ENCODE measurements around the gene SHH. TPM values are rescaled to one million over a fixed set of nuclear protein-coding genes. Genes with fewer than 3 reads are reported as not detected.

Gene SHH
- polyA plus RNA-seq, 1 donor = 0.10 TPM

GRCh38 chr7:155763691-155764437, 48.4 kb downstream of the SHH start:
- peak; percentile 24 for DNase-seq

- no peak for DNase-seq
Observed at GRCh38 chr7:155763122-155763521, 49.1 kb downstream of the SHH start.

- DNase-seq = no peak
Observed at GRCh38 chr7:155762655-155763054, 49.6 kb downstream of the SHH start.

GRCh38 chr7:155762036-155762435, 50.2 kb downstream of the SHH start:
- DNase-seq = no peak

- DNase-seq = no peak
Observed at GRCh38 chr7:155761162-155761561, 51.1 kb downstream of the SHH start.

- DNase-seq = no peak
Observed at GRCh38 chr7:155759740-155760430, 52.4 kb downstream of the SHH start.

GRCh38 chr7:155758348-155758747, 53.9 kb downstream of the SHH start:
- DNase-seq = no peak

GRCh38 chr7:155756322-155756721, 55.9 kb downstream of the SHH start:
- no peak for DNase-seq

GRCh38 chr7:155755026-155755425, 57.2 kb downstream of the SHH start:
- no peak for DNase-seq

GRCh38 chr7:155754165-155754564, 58.1 kb downstream of the SHH start:
- DNase-seq = no peak

- DNase-seq = no peak
Observed at GRCh38 chr7:155753446-155753965, 58.8 kb downstream of the SHH start.

GRCh38 chr7:155752756-155753445, 59.4 kb downstream of the SHH start:
- DNase-seq = no peak

GRCh38 chr7:155751409-155751808, 60.9 kb downstream of the SHH start:
- DNase-seq = no peak

GRCh38 chr7:155750255-155751125, 61.8 kb downstream of the SHH start:
- no peak for DNase-seq

Other genes starting within 250 kb of the SHH start
- 28.4 TPM for gene RBM33, start 167.8 kb downstream of the SHH start, polyA plus RNA-seq (ENCODE audit: insufficient read length)

All from hindlimb muscle (tissue), 1 donor.